Lung (tissue), 13 donors: Measurements from ENCODE around the gene ZC3H7A. TPM values are rescaled to one million over a fixed set of nuclear protein-coding genes. Genes with fewer than 3 reads are reported as not detected.

Experiments
- ATAC-seq: fragments of 200-7000 bp; cut with Tn5 transposase; one replicate; pipeline ENCODE4 v1.9.1; 2020; ENCODE audit warnings: moderate number of reproducible peaks; ENCODE audit not compliant: insufficient read depth, low FRiP score
- DNase-seq, 3 donors: peaks; one replicate each; pipeline ENCODE4 v3.0.0-alpha.2; 2013 to 2017
- H3K27ac ChIP-seq, 2 donors: one replicate each; pipeline ENCODE4 v1.5.1; 2013; ENCODE audit warnings: mild to moderate bottlenecking in 2 of 2, moderate library complexity in 2 of 2, control low read depth in 1 of 2, inconsistent platforms in 1 of 2, low read depth in 1 of 2, low read length in 1 of 2
- H3K27me3 ChIP-seq, 3 donors: one replicate each; pipeline ENCODE4 v1.5.1; 2013; ENCODE audit warnings: low read length in 2 of 3; ENCODE audit not compliant: control insufficient read depth in 3 of 3, insufficient read depth in 3 of 3
- H3K36me3 ChIP-seq, 4 donors: one replicate each; pipeline ENCODE4 v1.5.1; 2013; ENCODE audit warnings: low read length in 4 of 4, mild to moderate bottlenecking in 1 of 4, moderate library complexity in 1 of 4; ENCODE audit not compliant: control insufficient read depth in 4 of 4, insufficient read depth in 4 of 4
- H3K4me1 ChIP-seq, 5 donors: one replicate each; pipeline ENCODE4 v1.5.1; 2013; ENCODE audit warnings: low read length in 5 of 5, mild to moderate bottlenecking in 2 of 5, moderate library complexity in 1 of 5; ENCODE audit not compliant: control insufficient read depth in 5 of 5, insufficient read depth in 5 of 5
- H3K4me3 ChIP-seq: one replicate; pipeline ENCODE4 v1.5.1; 2013; ENCODE audit warnings: mild to moderate bottlenecking, control low read depth, moderate library complexity
- H3K9ac ChIP-seq, 2 donors: one replicate each; pipeline ENCODE4 v1.5.1; 2013; ENCODE audit warnings: low read length in 2 of 2, control low read depth in 1 of 2; ENCODE audit not compliant: insufficient read depth in 1 of 2
- H3K9me3 ChIP-seq, 4 donors: one replicate each; pipeline ENCODE4 v1.5.1; 2013; ENCODE audit warnings: low read length in 3 of 4, mild to moderate bottlenecking in 1 of 4, moderate library complexity in 1 of 4; ENCODE audit not compliant: control insufficient read depth in 4 of 4, insufficient read depth in 3 of 4
- WGBS, 2 donors: extraction: QIAGEN DNeasy Blood & Tissue Kit; methylation state at CpG; one replicate each; pipeline ENCODE4 v1.1.7; 2013; 5-methylcytosine and 5-hydroxymethylcytosine counted together
- polyA plus RNA-seq, 2 donors: library from polyadenylated mRNA; stranded (reverse); fragments of 200-250 nt; gene quantifications; one replicate each; pipeline ENCODE4 v1.2.1, GENCODE V29; 2013
- small RNA-seq: library from RNA; depleted of rRNA; stranded (forward); fragments of <200 nt; gene quantifications from one replicate; pipeline ENCODE3, GENCODE V24; 2014; ENCODE audit warnings: low replicate concordance
- total RNA-seq, 2 donors: library from RNA; depleted of rRNA in 1 of 2; stranded (reverse); fragments of >200 nt in 1 of 2; gene quantifications; one replicate each; pipeline ENCODE4 v1.2.1, GENCODE V29; 2014 to 2021
- TF ChIP-seq, protein P1 (sequence below): IDR thresholded peaks from 2 replicates; pipeline ENCODE4 v1.5.1; 2012; ENCODE audit warnings: mild to moderate bottlenecking; ENCODE audit errors: control extremely low read depth, extremely low read depth
- donor health status: control.
- donor health status: control.
- donor health status: Bipolar disorder and iron deficiency.
- donor health status: healthy.
- donor health status: DM: yes; HTN: yes; CAD: no.

The ZC3H7A gene
- total and polyA plus RNA-seq, 4 donors: 22.1 to 127 (median 36.2) TPM

DNA sequence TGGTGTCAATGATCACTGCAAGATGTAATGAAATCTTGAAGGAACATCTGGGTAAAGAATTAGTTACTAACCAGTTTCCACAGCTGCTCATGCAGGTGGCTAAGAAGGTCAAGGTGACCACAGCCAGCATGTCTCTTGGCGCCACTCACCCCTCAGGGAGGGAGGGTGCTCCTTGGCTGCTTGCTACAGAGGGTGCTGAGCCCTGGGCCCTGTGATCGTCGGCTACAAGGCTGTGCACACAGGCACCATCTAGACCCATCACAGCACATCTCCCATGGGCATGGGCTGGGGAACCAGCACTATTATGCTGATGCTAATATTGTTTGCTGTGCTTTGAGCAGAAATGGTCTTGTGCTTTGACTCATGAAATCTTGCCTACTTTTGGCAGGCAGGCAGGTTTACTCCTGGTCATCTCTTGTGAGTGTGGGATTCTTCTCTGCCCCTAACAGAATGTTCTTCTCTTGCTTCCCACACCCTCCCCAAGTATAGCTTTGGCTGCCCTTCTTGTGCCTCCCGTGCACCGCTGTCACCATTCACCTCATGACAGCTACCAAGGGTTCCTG is 90.8 kb downstream of the ZC3H7A start:
- Histone ChIP-seq H3K9me3 (no peaks in the 10 kb centered on the region), H3K4me3 (no peak overlapping the region), H3K27me3 (no peaks in the 10 kb centered on the region), H3K4me1 (peaks cover 0 to 26% (median 13%) of the 10 kb centered on the region in 5 donors), H3K9ac (no peak overlapping the region), H3K36me3 (peaks cover 0 to 17% (median 12%) of the 10 kb centered on the region in 4 donors), H3K27ac (peak overlapping the region in 1 of 2 donors; percentile 78)
- TF ChIP-seq, protein P1, sequence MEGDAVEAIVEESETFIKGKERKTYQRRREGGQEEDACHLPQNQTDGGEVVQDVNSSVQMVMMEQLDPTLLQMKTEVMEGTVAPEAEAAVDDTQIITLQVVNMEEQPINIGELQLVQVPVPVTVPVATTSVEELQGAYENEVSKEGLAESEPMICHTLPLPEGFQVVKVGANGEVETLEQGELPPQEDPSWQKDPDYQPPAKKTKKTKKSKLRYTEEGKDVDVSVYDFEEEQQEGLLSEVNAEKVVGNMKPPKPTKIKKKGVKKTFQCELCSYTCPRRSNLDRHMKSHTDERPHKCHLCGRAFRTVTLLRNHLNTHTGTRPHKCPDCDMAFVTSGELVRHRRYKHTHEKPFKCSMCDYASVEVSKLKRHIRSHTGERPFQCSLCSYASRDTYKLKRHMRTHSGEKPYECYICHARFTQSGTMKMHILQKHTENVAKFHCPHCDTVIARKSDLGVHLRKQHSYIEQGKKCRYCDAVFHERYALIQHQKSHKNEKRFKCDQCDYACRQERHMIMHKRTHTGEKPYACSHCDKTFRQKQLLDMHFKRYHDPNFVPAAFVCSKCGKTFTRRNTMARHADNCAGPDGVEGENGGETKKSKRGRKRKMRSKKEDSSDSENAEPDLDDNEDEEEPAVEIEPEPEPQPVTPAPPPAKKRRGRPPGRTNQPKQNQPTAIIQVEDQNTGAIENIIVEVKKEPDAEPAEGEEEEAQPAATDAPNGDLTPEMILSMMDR: no peak
- WGBS, 2 donors: 83 to 95% methylated on average over 5 of the region's 5 CpGs
- ATAC-seq (peak; percentile 34), DNase-seq (no peak)

DNA sequence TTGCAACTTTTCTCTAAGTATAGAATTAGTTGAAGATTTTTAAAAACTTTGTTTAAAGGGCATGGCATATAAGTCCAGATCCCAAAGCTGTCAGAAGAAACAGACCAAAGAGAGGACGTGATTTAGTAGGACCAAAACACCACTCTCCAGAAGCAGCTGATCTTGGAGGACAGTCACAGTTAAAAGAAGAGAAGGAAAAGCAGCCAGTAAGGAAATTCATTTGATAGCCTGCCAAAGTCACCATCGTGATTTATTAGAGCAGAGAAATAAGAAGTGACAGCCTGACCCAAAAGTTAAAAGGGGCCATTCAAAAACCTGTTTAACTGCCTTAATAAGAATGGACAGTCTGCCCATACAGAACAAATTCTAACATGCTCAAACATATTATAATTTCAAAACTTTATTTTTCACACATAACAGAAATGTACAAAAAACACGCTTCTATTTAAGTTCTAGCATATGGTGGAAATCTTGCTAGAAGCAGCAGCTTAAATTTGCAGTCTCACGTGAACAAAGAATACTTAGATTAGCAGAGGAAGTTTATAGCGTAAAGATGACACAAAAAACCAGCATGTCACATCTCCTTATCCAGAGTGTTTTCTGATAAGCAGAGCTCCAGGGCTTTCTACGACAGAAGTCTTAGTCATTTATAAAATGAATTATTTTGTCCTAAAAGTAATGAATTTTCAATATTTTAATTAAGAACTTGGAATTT is 91.6 kb downstream of the ZC3H7A start:
- Histone ChIP-seq H3K4me1 (peaks cover 0 to 26% (median 15%) of the 10 kb centered on the region in 5 donors), H3K4me3 (no peak overlapping the region), H3K27ac (no peak overlapping the region), H3K9me3 (no peaks in the 10 kb centered on the region), H3K36me3 (peaks cover 0 to 18% (median 10%) of the 10 kb centered on the region in 4 donors), H3K9ac (no peak overlapping the region), H3K27me3 (no peaks in the 10 kb centered on the region)
- ATAC-seq (no peak), DNase-seq (peak in 2 of 3 donors; percentile 42 to 45)
- TF ChIP-seq, protein P1: no peak
- WGBS, 2 donors: 66 to 69% methylated on average over 6 of the region's 6 CpGs

Small RNA genes within 50 kb of the gene (small RNA-seq; reads per million reads assigned to genes)
- gene RF00017: not detected

Other genes starting within 250 kb of the ZC3H7A start
- 100 to 1,000 TPM in 1 of 2 donors, 10 to 100 TPM in 1; 89.8 to 203 TPM for gene LITAF, start 210.3 kb downstream of the ZC3H7A start, total RNA-seq
- gene LITAF, start 210.3 kb downstream of the ZC3H7A start, polyA plus RNA-seq: 100 to 1,000 TPM in 1 of 2 donors, 10 to 100 TPM in 1; 66.4 to 406 TPM
- gene SNN, start 128.8 kb downstream of the ZC3H7A start, total RNA-seq: 10 to 100 TPM; 18.1 to 19.7 TPM
- gene SNN, start 128.8 kb downstream of the ZC3H7A start, polyA plus RNA-seq: 10 to 100 TPM in 1 of 2 donors, 1 to 10 TPM in 1; 9.4 to 29.0 TPM
- 10 to 100 TPM; 64.8 to 78.8 TPM for gene TXNDC11, start 54.4 kb downstream of the ZC3H7A start, total RNA-seq
- 10 to 100 TPM; 70.0 to 74.3 TPM for gene TXNDC11, start 54.4 kb downstream of the ZC3H7A start, polyA plus RNA-seq
- gene RSL1D1, start 54.3 kb upstream of the ZC3H7A start, total RNA-seq: 100 to 1,000 TPM in 1 of 2 donors, 10 to 100 TPM in 1; 99.9 to 206 TPM
- gene RSL1D1, start 54.3 kb upstream of the ZC3H7A start, polyA plus RNA-seq: 10 to 100 TPM; 68.5 to 79.9 TPM
- 100 to 1,000 TPM; 106 to 116 TPM for gene GSPT1, start 118.7 kb upstream of the ZC3H7A start, total RNA-seq
- 10 to 100 TPM; 27.2 to 61.7 TPM for gene GSPT1, start 118.7 kb upstream of the ZC3H7A start, polyA plus RNA-seq
- gene NPIPB2, start 144.8 kb upstream of the ZC3H7A start, total RNA-seq: 10 to 100 TPM in 1 of 2 donors, 1 to 10 TPM in 1; 8.4 to 10.1 TPM
- gene NPIPB2, start 144.8 kb upstream of the ZC3H7A start, polyA plus RNA-seq: 1 to 10 TPM; 5.5 to 6.6 TPM
- gene TNFRSF17, start 168.0 kb upstream of the ZC3H7A start, total RNA-seq: 1 to 10 TPM; 1.5 to 3.2 TPM
- gene TNFRSF17, start 168.0 kb upstream of the ZC3H7A start, polyA plus RNA-seq: 1 to 10 TPM in 1 of 2 donors, under 1 TPM in 1; 0.30 to 1.3 TPM
- 10 to 100 TPM; 25.5 to 45.9 TPM for gene SNX29, start 179.5 kb upstream of the ZC3H7A start, total RNA-seq
- gene SNX29, start 179.5 kb upstream of the ZC3H7A start, polyA plus RNA-seq: 1 to 10 TPM; 4.8 to 6.6 TPM